ENCODE results near the gene NCF2. TPM values are rescaled to one million over a fixed set of nuclear protein-coding genes. Genes with fewer than 3 reads are reported as not detected.

The NCF2 gene
- total and polyA plus RNA-seq, 2 donors (not counting 1 experiment from before 2014, with no cell fraction given), result 0.43 to 2.6 TPM

- Histone ChIP-seq H3K4me3 (replicated peaks in 1 of 4; ENCODE audit: control extremely low read depth in 1 of 4, insufficient read depth in 1 of 4, low read depth in 3 of 4, low read length in 4 of 4) (no peak overlapping the region), H3K36me3 (ENCODE audit: control insufficient read depth, insufficient read depth, low read length) (peaks cover 2% of the 10 kb centered on the region), H3K79me2 (ENCODE audit: control insufficient read depth, insufficient read depth, low read length) (peaks cover 3% of the 10 kb centered on the region), H3K9ac (ENCODE audit: insufficient read depth, low read length) (no peak overlapping the region), H3K4me2 (ENCODE audit: extremely low read depth, insufficient read depth, low read length) (no peak overlapping the region), H3K4me1 (ENCODE audit: control insufficient read depth, extremely low read depth, insufficient read depth, low read length) (peaks cover 2% of the 10 kb centered on the region), H3K9me3 (ENCODE audit: control insufficient read depth, insufficient read depth, low read depth, low read length) (no peaks in the 10 kb centered on the region), H3K27ac (ENCODE audit: insufficient read depth, low read length) (no peak overlapping the region), H3K27me3 (ENCODE audit: control insufficient read depth, insufficient read depth, low read length) (no peaks in the 10 kb centered on the region), H2AFZ (ENCODE audit: low read length) (no peak overlapping the region), H4K20me1 (ENCODE audit: control insufficient read depth, extremely low read depth, insufficient read depth, low read length) (no peaks in the 10 kb centered on the region)
- DNase-seq (ENCODE audit: low read depth in 2 of 2), result peak; percentile 55 to 80
- TF ChIP-seq EZH2 (IDR thresholded peaks at IDR 0.05; ENCODE audit: low read length, missing control alignments) (no peak), CTCF (conservative IDR thresholded peaks at IDR 0.05 in 1 of 2, IDR thresholded peaks at IDR 0.05 in 1 of 2; ENCODE audit: low read depth in 1 of 2, low read length in 2 of 2) (peak; percentile 53 to 77)
Observed at GRCh38 chr1:183622884-183623785, 32.9 kb upstream of the NCF2 start.

GRCh38 chr1:183622013-183622412, 31.8 kb upstream of the NCF2 start:
- Histone ChIP-seq H3K4me3 (replicated peaks in 1 of 4; ENCODE audit: control extremely low read depth in 1 of 4, insufficient read depth in 1 of 4, low read depth in 3 of 4, low read length in 4 of 4) (no peak overlapping the region), H3K9ac (ENCODE audit: insufficient read depth, low read length) (no peak overlapping the region), H3K4me1 (ENCODE audit: control insufficient read depth, extremely low read depth, insufficient read depth, low read length) (no peaks in the 10 kb centered on the region), H2AFZ (ENCODE audit: low read length) (no peak overlapping the region), H3K9me3 (ENCODE audit: control insufficient read depth, insufficient read depth, low read depth, low read length) (no peaks in the 10 kb centered on the region), H3K36me3 (ENCODE audit: control insufficient read depth, insufficient read depth, low read length) (peaks cover 2% of the 10 kb centered on the region), H3K27ac (ENCODE audit: insufficient read depth, low read length) (no peak overlapping the region), H3K4me2 (ENCODE audit: extremely low read depth, insufficient read depth, low read length) (no peak overlapping the region), H3K27me3 (ENCODE audit: control insufficient read depth, insufficient read depth, low read length) (no peaks in the 10 kb centered on the region), H3K79me2 (ENCODE audit: control insufficient read depth, insufficient read depth, low read length) (peaks cover 1% of the 10 kb centered on the region), H4K20me1 (ENCODE audit: control insufficient read depth, extremely low read depth, insufficient read depth, low read length) (no peaks in the 10 kb centered on the region)
- DNase-seq (ENCODE audit: low read depth in 2 of 2), result no peak
- TF ChIP-seq CTCF (conservative IDR thresholded peaks at IDR 0.05 in 1 of 2, IDR thresholded peaks at IDR 0.05 in 1 of 2; ENCODE audit: low read depth in 1 of 2, low read length in 2 of 2), result no peak
- no peak for TF ChIP-seq EZH2 (IDR thresholded peaks at IDR 0.05; ENCODE audit: low read length, missing control alignments)

GRCh38 chr1:183620311-183620710, 30.1 kb upstream of the NCF2 start:
- H3K9ac ChIP-seq (ENCODE audit: insufficient read depth, low read length), result no peak overlapping the region
- no peaks in the 10 kb centered on the region for H3K36me3 ChIP-seq (ENCODE audit: control insufficient read depth, insufficient read depth, low read length)
- H4K20me1 ChIP-seq (ENCODE audit: control insufficient read depth, extremely low read depth, insufficient read depth, low read length), result no peaks in the 10 kb centered on the region
- H3K4me2 ChIP-seq (ENCODE audit: extremely low read depth, insufficient read depth, low read length), result no peak overlapping the region
- no peak overlapping the region for H3K4me3 ChIP-seq (replicated peaks in 1 of 4; ENCODE audit: control extremely low read depth in 1 of 4, insufficient read depth in 1 of 4, low read depth in 3 of 4, low read length in 4 of 4)
- H3K79me2 ChIP-seq (ENCODE audit: control insufficient read depth, insufficient read depth, low read length), result no peaks in the 10 kb centered on the region
- TF ChIP-seq CTCF (conservative IDR thresholded peaks at IDR 0.05 in 1 of 2, IDR thresholded peaks at IDR 0.05 in 1 of 2; ENCODE audit: low read depth in 1 of 2, low read length in 2 of 2), result no peak
- no peak for TF ChIP-seq EZH2 (IDR thresholded peaks at IDR 0.05; ENCODE audit: low read length, missing control alignments)
- no peaks in the 10 kb centered on the region for H3K4me1 ChIP-seq (ENCODE audit: control insufficient read depth, extremely low read depth, insufficient read depth, low read length)
- no peaks in the 10 kb centered on the region for H3K27me3 ChIP-seq (ENCODE audit: control insufficient read depth, insufficient read depth, low read length)
- H3K9me3 ChIP-seq (ENCODE audit: control insufficient read depth, insufficient read depth, low read depth, low read length), result no peaks in the 10 kb centered on the region
- H3K27ac ChIP-seq (ENCODE audit: insufficient read depth, low read length), result no peak overlapping the region
- DNase-seq (ENCODE audit: low read depth in 2 of 2), result no peak
- H2AFZ ChIP-seq (ENCODE audit: low read length), result no peak overlapping the region

Measured in fibroblast of lung (primary cell).